HUES64 (cell line): ENCODE measurements around the gene ZNF827.

Source experiments
- H3K27ac ChIP-seq: 2 replicates; pipeline ENCODE4 v1.7.0; 2013; ENCODE audit warnings: low read depth, low read length, inconsistent platforms
- H3K27me3 ChIP-seq: 2 replicates; pipeline ENCODE4 v1.6.1; 2013; ENCODE audit warnings: mild to moderate bottlenecking, low read length; ENCODE audit not compliant: insufficient read depth
- H3K36me3 ChIP-seq: 2 replicates; pipeline ENCODE4 v1.6.1; 2013; ENCODE audit warnings: mild to moderate bottlenecking, low read length; ENCODE audit not compliant: insufficient read depth
- H3K4me1 ChIP-seq: 2 replicates; pipeline ENCODE4 v1.6.1; 2013; ENCODE audit warnings: mild to moderate bottlenecking, low read length, moderate library complexity; ENCODE audit not compliant: insufficient read depth
- H3K4me3 ChIP-seq: 2 replicates; pipeline ENCODE4 v1.5.1; 2013; ENCODE audit warnings: mild to moderate bottlenecking, low read length, moderate library complexity
- H3K9ac ChIP-seq: 2 replicates; pipeline ENCODE4 v1.6.1; 2013; ENCODE audit warnings: mild to moderate bottlenecking, low read depth, low read length
- H3K9me3 ChIP-seq: 2 replicates; pipeline ENCODE4 v1.6.1; 2013; ENCODE audit warnings: low read depth, low read length; ENCODE audit not compliant: insufficient read depth
- WGBS: fragments of 150-250, 120-280 bp; methylation state at CpG from one replicate; pipeline ENCODE4 v1.1.7; 2013; ENCODE audit warnings: missing lambda C conversion rate; 5-methylcytosine and 5-hydroxymethylcytosine counted together

Gene ZNF827

DNA sequence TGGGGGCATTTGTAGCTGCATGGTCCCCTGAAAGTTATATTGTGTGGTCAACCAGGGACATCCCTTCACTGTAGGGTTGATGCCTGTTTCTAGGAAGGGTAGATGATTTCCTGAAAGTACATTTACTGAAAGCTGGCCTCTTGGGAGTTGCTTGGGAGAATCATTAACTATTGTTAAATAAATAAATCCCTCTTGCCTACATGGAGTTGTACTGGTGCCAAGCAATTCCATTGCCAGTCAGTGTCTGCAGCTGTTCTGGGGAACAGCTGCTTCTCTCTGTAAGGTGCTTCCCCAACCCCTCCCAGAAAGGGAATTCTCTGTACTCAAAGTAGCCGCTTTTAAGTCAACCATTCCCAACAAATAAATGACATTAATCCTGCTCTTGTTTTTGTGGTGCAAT, 207.6 kb downstream of the ZNF827 start:
- peaks cover 30% of the 10 kb centered on the region for H3K4me1 ChIP-seq
- H3K9me3 ChIP-seq = no peaks in the 10 kb centered on the region
- H3K27me3 ChIP-seq = no peaks in the 10 kb centered on the region
- no peak overlapping the region for H3K4me3 ChIP-seq
- no peaks in the 10 kb centered on the region; the same call in 1 of the 2 replicates for H3K36me3 ChIP-seq
- 95% methylated on average over 1 of the region's 1 CpG for WGBS
- no peak overlapping the region for H3K9ac ChIP-seq
- H3K27ac ChIP-seq = no peak overlapping the region

DNA sequence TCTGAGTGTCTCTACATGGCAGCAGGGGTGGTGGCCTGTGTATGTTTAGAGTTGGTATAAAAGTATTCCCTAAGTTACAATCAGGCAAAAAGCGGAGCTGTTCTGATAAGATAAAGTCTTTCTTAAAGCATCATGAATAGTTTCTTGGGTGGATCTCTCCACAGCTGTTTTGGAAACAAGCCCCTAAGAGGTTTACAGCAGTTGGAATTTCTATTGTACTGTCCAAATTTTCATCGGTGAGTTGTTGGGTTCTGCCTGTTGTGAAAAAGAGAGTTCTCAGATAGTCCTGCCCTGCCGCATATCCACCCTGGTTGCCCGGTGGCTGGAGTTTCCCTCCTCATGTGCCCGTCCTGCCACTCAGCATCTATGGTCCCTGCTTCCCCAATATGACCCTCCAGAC, 208.6 kb downstream of the ZNF827 start:
- H3K4me3 ChIP-seq = no peak overlapping the region
- H3K27me3 ChIP-seq = no peaks in the 10 kb centered on the region
- no peaks in the 10 kb centered on the region for H3K9me3 ChIP-seq
- H3K9ac ChIP-seq = no peak overlapping the region
- no peaks in the 10 kb centered on the region; the same call in 1 of the 2 replicates for H3K36me3 ChIP-seq
- WGBS = 91% methylated on average over 5 of the region's 5 CpGs
- peaks cover 21% of the 10 kb centered on the region for H3K4me1 ChIP-seq
- H3K27ac ChIP-seq = no peak overlapping the region

DNA sequence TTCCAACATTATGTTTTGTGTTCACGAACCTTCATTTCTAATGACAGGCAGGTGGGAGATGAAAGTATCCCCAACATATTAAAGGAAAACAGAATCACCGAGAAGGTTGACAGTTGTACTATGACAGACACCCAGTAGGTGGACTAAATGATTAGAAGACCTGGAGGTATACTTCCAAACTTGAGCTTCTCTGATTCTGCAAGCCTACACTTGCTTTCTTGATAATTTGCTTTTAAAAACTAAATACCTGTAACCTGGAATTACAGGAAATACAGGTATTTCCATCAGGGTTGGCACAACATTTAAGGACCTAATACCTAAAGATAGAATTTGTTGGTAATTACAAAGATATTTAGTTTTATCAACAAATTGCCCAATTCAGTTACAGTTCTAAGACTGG, 215.3 kb downstream of the ZNF827 start:
- WGBS = 88% methylated on average over 2 of the region's 2 CpGs
- Histone ChIP-seq H3K9me3 (0 out of 2 replicates have a peak, but pooled peaks cover 3% of the 10 kb centered on the region), H3K27ac (no peak overlapping the region), H3K4me1 (no peaks in the 10 kb centered on the region), H3K9ac (no peak overlapping the region), H3K36me3 (no peaks in the 10 kb centered on the region), H3K27me3 (no peaks in the 10 kb centered on the region), H3K4me3 (no peak overlapping the region)

DNA sequence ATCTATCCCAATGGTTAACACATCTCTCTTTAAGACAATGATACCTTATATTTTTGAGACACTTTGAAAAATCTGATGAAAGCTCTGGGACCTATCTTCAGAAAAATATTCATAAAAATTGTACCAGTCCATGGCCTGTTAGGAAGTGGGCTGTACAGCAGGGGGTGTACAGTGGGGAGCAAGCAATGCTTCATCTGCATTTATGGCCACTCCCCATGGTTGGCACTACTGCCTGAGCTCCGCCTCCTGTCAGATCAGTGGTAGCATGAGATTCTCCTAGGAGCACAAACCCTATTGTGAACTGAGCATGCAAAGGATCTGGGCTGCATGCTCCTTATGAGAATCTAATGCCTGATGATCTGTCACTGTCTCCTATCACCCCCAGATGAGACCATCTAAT, 216.1 kb downstream of the ZNF827 start:
- WGBS = 97% methylated on average over 1 of the region's 1 CpG
- no peaks in the 10 kb centered on the region for H3K4me1 ChIP-seq

DNA sequence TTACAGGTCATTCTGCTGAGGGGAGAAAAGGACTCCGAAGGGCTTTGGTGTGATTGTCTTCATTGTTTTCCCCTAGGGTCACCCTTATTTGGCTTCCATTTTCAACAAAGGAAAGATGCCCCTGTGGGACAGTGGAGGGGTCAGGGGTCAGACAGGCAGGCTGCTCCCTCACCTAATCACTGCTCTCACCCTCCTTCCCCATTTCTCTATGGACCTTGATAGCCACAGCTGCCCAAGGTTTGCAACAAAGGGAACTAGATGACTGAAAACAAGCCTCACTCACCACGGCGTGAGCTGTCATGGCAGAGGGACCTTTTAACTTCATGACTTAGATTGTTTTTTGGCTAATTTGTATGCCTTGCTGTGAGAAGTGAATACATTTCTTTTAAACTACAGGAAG, 218.0 kb downstream of the ZNF827 start:
- WGBS = 86% methylated on average over 3 of the region's 3 CpGs
- no peaks in the 10 kb centered on the region for H3K4me1 ChIP-seq
- no peak overlapping the region for H3K9ac ChIP-seq

More for the DNA sequence above, 216.1 kb downstream of the ZNF827 start:
- H3K27me3 ChIP-seq = no peaks in the 10 kb centered on the region
- no peak overlapping the region for H3K9ac ChIP-seq
- 0 out of 2 replicates have a peak, but pooled peaks cover 3% of the 10 kb centered on the region for H3K9me3 ChIP-seq
- H3K27ac ChIP-seq = no peak overlapping the region
- H3K4me3 ChIP-seq = no peak overlapping the region
- no peaks in the 10 kb centered on the region for H3K36me3 ChIP-seq

DNA sequence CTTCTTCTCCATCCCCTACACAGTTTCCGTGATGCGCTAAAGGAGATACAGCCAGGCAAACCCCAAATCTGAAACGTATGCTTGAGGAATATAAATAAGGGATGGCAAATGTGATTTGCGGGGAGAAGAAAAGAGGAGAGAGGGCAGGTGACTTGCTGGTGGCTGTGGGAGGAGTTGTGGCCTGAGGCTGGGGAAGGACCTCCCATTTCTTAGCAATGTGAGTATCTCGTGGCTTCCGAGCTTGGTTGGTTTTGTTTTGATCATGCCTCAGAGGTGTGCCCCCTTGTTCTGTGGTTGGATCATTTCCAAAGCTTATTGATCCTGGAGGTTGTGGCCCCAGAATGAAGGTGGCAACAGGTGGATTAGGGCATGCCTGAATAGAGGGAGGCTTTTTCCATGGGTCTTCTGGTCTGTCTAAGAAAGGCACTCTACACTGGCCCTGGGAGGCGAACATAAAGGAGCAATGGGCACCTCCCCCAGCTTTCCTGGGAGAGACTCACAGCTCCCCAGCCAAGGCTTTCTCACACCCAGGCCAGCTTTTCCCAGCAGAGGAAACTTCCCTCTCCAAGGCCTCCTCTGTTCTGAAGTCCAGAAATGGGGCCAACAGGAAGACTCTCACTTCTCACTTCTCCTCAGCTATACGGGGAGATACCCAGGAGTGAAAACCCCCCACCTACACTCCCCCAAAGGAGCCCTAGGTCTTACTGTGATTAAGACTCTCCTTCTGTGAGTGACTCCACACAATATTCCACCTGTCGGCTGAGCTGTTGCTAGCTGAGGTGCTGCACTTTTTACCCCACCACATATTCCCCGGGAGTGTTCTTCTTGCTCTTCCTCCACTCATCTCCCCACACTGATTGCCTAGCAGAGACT, 218.6 kb downstream of the ZNF827 start:
- H3K27me3 ChIP-seq = no peaks in the 10 kb centered on the region
- no peak overlapping the region for H3K27ac ChIP-seq
- H3K9me3 ChIP-seq = 0 out of 2 replicates have a peak, but pooled peaks cover 3% of the 10 kb centered on the region
- no peaks in the 10 kb centered on the region for H3K4me1 ChIP-seq
- no peaks in the 10 kb centered on the region for H3K36me3 ChIP-seq
- WGBS = 86% methylated on average over 10 of the region's 10 CpGs
- H3K4me3 ChIP-seq = no peak overlapping the region
- H3K9ac ChIP-seq = no peak overlapping the region

More for the DNA sequence above, 218.0 kb downstream of the ZNF827 start:
- Histone ChIP-seq H3K27me3 (no peaks in the 10 kb centered on the region), H3K4me3 (no peak overlapping the region), H3K36me3 (no peaks in the 10 kb centered on the region), H3K9me3 (0 out of 2 replicates have a peak, but pooled peaks cover 3% of the 10 kb centered on the region), H3K27ac (no peak overlapping the region)

DNA sequence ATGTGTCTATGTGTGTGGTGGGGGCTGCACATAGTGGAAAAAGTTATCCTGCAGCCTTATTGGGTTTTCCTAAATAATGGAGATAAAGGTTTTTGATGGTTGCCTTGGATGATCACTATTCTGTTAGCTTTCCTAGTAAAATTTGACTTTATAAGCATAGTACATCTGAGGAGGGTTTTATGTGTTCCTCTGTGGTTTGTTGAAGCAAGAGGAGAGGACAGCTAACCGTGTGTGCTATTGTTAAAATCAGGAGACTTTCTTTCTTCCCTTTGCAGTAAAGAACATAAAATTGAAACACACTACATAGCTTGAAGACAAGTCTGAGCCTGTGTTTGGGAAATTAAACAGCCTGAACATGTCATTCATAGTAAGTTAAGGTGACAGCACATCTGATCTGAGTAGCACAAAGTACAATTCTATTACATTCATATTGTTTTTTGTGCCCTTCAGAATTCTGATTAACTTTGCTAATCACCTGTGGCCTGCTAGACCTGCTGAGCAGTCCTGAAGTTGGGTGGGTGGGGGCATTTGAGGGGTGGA, 221.9 kb downstream of the ZNF827 start:
- H3K4me1 ChIP-seq = no peaks in the 10 kb centered on the region
- 71% methylated on average over 1 of the region's 1 CpG for WGBS

DNA sequence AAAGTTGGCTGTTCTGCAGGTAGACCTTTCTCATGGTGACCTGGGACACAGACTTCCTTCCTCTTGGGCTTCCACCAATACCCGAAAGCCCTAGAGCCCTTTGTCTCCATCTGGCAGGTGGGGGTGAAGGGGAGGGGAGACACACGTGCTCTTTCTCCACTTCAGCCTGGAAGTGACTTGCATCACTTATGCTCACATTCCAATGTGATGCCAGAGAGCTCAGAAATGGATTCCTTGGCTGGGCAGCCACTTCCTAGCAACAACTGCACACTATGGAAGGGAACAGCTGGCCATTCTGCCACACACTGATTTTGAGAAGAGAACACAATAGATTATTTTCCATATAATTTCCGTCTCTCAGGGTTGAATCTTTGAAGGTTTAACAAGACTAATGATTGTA, 222.4 kb downstream of the ZNF827 start:
- H3K9ac ChIP-seq = no peak overlapping the region
- peaks cover 7% of the 10 kb centered on the region; the same call in 1 of the 2 replicates for H3K36me3 ChIP-seq
- no peak overlapping the region for H3K27ac ChIP-seq
- no peaks in the 10 kb centered on the region for H3K9me3 ChIP-seq
- no peaks in the 10 kb centered on the region for H3K4me1 ChIP-seq
- H3K27me3 ChIP-seq = no peaks in the 10 kb centered on the region
- 63% methylated on average over 3 of the region's 3 CpGs for WGBS
- no peak overlapping the region for H3K4me3 ChIP-seq

More for the DNA sequence above, 221.9 kb downstream of the ZNF827 start:
- H3K27ac ChIP-seq = no peak overlapping the region
- H3K36me3 ChIP-seq = peaks cover 5% of the 10 kb centered on the region; the same call in 1 of the 2 replicates
- no peaks in the 10 kb centered on the region for H3K27me3 ChIP-seq
- no peak overlapping the region for H3K4me3 ChIP-seq
- H3K9me3 ChIP-seq = no peaks in the 10 kb centered on the region
- no peak overlapping the region for H3K9ac ChIP-seq

DNA sequence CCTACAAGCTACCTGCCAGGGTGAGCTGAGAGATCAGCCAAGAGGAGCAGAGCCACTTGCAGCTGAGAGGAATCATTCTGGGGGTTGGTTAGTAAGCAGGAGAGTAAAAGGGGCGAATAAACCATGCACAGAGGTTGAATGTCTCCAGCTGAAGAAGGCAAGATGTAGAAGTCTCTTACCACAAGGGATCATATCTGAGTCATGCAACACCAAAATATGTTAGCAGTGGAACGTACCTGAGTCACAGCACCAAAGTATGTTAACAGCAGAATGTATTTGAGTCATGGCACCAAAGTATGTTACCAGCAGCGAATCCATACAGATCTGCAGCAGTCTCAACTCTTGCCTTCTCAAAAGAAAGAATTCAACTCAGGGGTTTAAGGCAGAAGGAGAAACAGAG, 228.8 kb downstream of the ZNF827 start:
- H3K4me3 ChIP-seq = no peak overlapping the region
- H3K36me3 ChIP-seq = peaks cover 10% of the 10 kb centered on the region; the same call in 1 of the 2 replicates
- no peak overlapping the region for H3K9ac ChIP-seq
- peaks cover 5% of the 10 kb centered on the region; the same call in 1 of the 2 replicates for H3K4me1 ChIP-seq
- 90% methylated on average over 3 of the region's 3 CpGs for WGBS
- H3K9me3 ChIP-seq = no peaks in the 10 kb centered on the region
- no peak overlapping the region for H3K27ac ChIP-seq
- H3K27me3 ChIP-seq = no peaks in the 10 kb centered on the region

DNA sequence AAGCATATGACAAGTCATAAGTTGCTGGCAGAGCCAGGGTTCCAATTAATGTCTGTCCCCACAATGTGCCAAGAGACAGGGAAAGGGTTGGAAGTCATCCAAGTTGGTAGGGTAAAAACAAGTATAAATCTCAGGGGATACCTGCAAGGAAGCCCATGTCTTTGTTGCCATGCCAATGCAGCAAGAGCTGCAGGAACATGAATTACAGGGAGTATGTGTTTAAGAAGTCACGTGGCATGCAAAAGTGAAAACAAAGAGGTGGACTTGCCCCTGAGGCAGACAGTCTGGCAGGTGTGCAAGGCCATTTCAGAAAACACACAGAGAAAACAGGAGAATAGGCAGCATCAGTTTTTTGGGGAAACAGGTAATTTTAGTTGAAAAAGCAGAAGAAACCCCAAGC, 229.3 kb downstream of the ZNF827 start:
- WGBS = 93% methylated on average over 1 of the region's 1 CpG
- Histone ChIP-seq H3K4me1 (peaks cover 10% of the 10 kb centered on the region), H3K4me3 (no peak overlapping the region), H3K9ac (no peak overlapping the region), H3K9me3 (no peaks in the 10 kb centered on the region), H3K27ac (no peak overlapping the region), H3K36me3 (peaks cover 10% of the 10 kb centered on the region; the same call in 1 of the 2 replicates), H3K27me3 (no peaks in the 10 kb centered on the region)
